ENCODE measurements around the gene AFF3. TPM values are rescaled to one million over a fixed set of nuclear protein-coding genes. Genes with fewer than 3 reads are reported as not detected.

AFF3 gene
- total RNA-seq, 1 donor from 2014 or later = 7.3 TPM

- H3K27me3 Mint-ChIP-seq = peaks cover 2% of the 10 kb centered on the region
- H3K36me3 Mint-ChIP-seq (ENCODE audit: insufficient read depth) = no peaks in the 10 kb centered on the region
- no peaks in the 10 kb centered on the region for H3K4me1 Mint-ChIP-seq (ENCODE audit: low read depth)
- peaks cover 4% of the 10 kb centered on the region for H3K9me3 Mint-ChIP-seq (ENCODE audit: low read depth)
- H3K4me3 Mint-ChIP-seq (ENCODE audit: low read depth) = no peak overlapping the region
- DNase-seq (ENCODE audit: low spot score, unreplicated experiment) = no peak
- no peak overlapping the region for H3K27ac Mint-ChIP-seq
- no peak for TF ChIP-seq CTCF (IDR thresholded peaks at IDR 0.05; ENCODE audit: unreplicated experiment)
Measured at GRCh38 chr2:99711144-99711543, 431.2 kb downstream of the AFF3 start.

GRCh38 chr2:99710721-99711120, 431.7 kb downstream of the AFF3 start:
- H3K9me3 Mint-ChIP-seq (ENCODE audit: low read depth) = peaks cover 4% of the 10 kb centered on the region
- no peak for DNase-seq (ENCODE audit: low spot score, unreplicated experiment)
- no peak overlapping the region for H3K27ac Mint-ChIP-seq
- H3K36me3 Mint-ChIP-seq (ENCODE audit: insufficient read depth) = no peaks in the 10 kb centered on the region
- H3K4me1 Mint-ChIP-seq (ENCODE audit: low read depth) = no peaks in the 10 kb centered on the region
- no peak for TF ChIP-seq CTCF (IDR thresholded peaks at IDR 0.05; ENCODE audit: unreplicated experiment)
- no peak overlapping the region for H3K4me3 Mint-ChIP-seq (ENCODE audit: low read depth)
- H3K27me3 Mint-ChIP-seq = peaks cover 2% of the 10 kb centered on the region

GRCh38 chr2:99709229-99709628, 433.2 kb downstream of the AFF3 start:
- H3K27ac Mint-ChIP-seq = no peak overlapping the region
- no peak for TF ChIP-seq CTCF (IDR thresholded peaks at IDR 0.05; ENCODE audit: unreplicated experiment)
- peaks cover 2% of the 10 kb centered on the region for H3K27me3 Mint-ChIP-seq
- H3K4me1 Mint-ChIP-seq (ENCODE audit: low read depth) = no peaks in the 10 kb centered on the region
- no peak overlapping the region for H3K4me3 Mint-ChIP-seq (ENCODE audit: low read depth)
- peaks cover 4% of the 10 kb centered on the region for H3K9me3 Mint-ChIP-seq (ENCODE audit: low read depth)
- H3K36me3 Mint-ChIP-seq (ENCODE audit: insufficient read depth) = no peaks in the 10 kb centered on the region
- DNase-seq (ENCODE audit: low spot score, unreplicated experiment) = no peak

- Mint-ChIP-seq H3K36me3 (ENCODE audit: insufficient read depth) (no peaks in the 10 kb centered on the region), H3K27ac (no peak overlapping the region), H3K4me3 (ENCODE audit: low read depth) (no peak overlapping the region), H3K4me1 (ENCODE audit: low read depth) (no peaks in the 10 kb centered on the region), H3K27me3 (peaks cover 2% of the 10 kb centered on the region), H3K9me3 (ENCODE audit: low read depth) (peaks cover 4% of the 10 kb centered on the region)
- no peak for DNase-seq (ENCODE audit: low spot score, unreplicated experiment)
- TF ChIP-seq CTCF (IDR thresholded peaks at IDR 0.05; ENCODE audit: unreplicated experiment) = no peak
Measured at GRCh38 chr2:99708231-99708630, 434.2 kb downstream of the AFF3 start.

- no peaks in the 10 kb centered on the region for H3K4me1 Mint-ChIP-seq (ENCODE audit: low read depth)
- no peaks in the 10 kb centered on the region for H3K36me3 Mint-ChIP-seq (ENCODE audit: insufficient read depth)
- DNase-seq (ENCODE audit: low spot score, unreplicated experiment) = no peak
- no peak for TF ChIP-seq CTCF (IDR thresholded peaks at IDR 0.05; ENCODE audit: unreplicated experiment)
- no peak overlapping the region for H3K27ac Mint-ChIP-seq
- peaks cover 2% of the 10 kb centered on the region for H3K27me3 Mint-ChIP-seq
- no peak overlapping the region for H3K4me3 Mint-ChIP-seq (ENCODE audit: low read depth)
- H3K9me3 Mint-ChIP-seq (ENCODE audit: low read depth) = no peaks in the 10 kb centered on the region
Measured at GRCh38 chr2:99707592-99707991, 434.8 kb downstream of the AFF3 start.

Measured in progenitor cell of endocrine pancreas (in vitro differentiated cells).